Lower leg skin (tissue), 3 donors: ENCODE results near the gene CALY.

Experiments
- POLR2A ChIP-seq, 2 donors: fragments of 450-650 bp; IDR thresholded peaks; one replicate each; pipeline ENCODE4 v1.6.1; 2016 to 2017; ENCODE audit warnings: antibody characterized with exemption in 2 of 2, mild to moderate bottlenecking in 1 of 2, moderate library complexity in 1 of 2
- TF ChIP-seq, protein P1 (sequence below), 3 donors: fragments of 450-650 bp; IDR thresholded peaks; one replicate each; pipeline ENCODE4 v1.5.1; 2016; ENCODE audit warnings: antibody characterized with exemption in 3 of 3, mild to moderate bottlenecking in 3 of 3, moderate library complexity in 2 of 3

DNA sequence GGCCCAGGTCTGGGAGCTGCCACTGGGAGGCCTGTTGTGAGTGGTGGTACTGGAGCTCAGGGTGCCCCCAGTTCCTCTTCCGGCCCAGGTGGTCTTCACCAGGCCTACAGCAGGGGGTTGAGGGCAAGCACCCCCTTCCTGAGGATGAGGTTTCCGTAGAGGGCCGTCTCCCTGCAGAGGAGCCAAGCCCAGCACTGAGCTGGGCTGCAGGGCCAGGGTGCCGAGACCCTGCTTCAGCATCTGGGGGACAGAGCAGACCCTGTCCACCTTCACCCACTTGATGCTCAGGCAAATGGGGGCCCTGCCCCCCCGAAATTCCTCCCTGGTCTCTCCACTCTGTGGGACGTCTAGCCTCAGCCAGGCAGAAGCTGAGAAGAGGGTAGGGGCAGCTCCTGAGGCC is 18.6 kb upstream of the CALY start:
- TF ChIP-seq, protein P1, sequence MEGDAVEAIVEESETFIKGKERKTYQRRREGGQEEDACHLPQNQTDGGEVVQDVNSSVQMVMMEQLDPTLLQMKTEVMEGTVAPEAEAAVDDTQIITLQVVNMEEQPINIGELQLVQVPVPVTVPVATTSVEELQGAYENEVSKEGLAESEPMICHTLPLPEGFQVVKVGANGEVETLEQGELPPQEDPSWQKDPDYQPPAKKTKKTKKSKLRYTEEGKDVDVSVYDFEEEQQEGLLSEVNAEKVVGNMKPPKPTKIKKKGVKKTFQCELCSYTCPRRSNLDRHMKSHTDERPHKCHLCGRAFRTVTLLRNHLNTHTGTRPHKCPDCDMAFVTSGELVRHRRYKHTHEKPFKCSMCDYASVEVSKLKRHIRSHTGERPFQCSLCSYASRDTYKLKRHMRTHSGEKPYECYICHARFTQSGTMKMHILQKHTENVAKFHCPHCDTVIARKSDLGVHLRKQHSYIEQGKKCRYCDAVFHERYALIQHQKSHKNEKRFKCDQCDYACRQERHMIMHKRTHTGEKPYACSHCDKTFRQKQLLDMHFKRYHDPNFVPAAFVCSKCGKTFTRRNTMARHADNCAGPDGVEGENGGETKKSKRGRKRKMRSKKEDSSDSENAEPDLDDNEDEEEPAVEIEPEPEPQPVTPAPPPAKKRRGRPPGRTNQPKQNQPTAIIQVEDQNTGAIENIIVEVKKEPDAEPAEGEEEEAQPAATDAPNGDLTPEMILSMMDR (IDR thresholded peaks at IDR 0.05), result no peak
- TF ChIP-seq POLR2A (IDR thresholded peaks at IDR 0.05), result no peak
